GM11168 (cell line): ENCODE results near the gene EFCC1.

Experiments used
- in situ Hi-C: fragments of 300-500 bp; cut with MboI; formaldehyde crosslinking; loops from one replicate; pipeline ENCODE4 v1.12.0; 2022; ENCODE audit warnings: low sequenced_read_pairs; ENCODE audit not compliant: unreplicated experiment

The EFCC1 gene

GRCh38 chr3:129014148-129014547 is 13.0 kb downstream of the EFCC1 start:
- in situ Hi-C loops: no loop called here

DNA sequence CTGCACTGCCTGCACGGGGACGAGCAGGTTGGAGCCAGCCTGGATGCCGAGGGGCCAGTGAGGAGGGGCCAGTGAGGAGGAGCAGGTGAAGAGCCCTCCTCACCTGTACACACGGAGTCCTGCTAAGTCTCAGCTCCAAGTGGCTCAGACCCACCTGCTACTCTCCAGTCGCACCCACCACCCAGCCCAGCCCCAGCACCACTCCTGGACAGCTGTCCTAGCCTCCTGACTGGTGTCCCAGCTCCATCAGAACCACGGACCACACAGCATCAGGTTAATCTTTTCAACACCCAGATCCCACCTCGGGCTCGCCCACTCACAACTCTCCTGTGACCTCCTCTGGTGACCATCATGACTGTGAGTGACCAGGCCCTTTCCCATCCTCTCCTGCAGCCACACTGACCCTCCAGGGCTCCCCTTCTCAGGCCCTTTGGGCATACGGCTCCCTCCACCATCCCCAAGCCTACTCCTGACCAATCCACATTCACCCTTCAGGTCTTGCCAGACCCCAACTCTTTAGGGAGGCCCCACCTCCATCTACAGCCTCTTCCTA is 13.8 kb downstream of the EFCC1 start:
- in situ Hi-C loops: no loop called here

DNA sequence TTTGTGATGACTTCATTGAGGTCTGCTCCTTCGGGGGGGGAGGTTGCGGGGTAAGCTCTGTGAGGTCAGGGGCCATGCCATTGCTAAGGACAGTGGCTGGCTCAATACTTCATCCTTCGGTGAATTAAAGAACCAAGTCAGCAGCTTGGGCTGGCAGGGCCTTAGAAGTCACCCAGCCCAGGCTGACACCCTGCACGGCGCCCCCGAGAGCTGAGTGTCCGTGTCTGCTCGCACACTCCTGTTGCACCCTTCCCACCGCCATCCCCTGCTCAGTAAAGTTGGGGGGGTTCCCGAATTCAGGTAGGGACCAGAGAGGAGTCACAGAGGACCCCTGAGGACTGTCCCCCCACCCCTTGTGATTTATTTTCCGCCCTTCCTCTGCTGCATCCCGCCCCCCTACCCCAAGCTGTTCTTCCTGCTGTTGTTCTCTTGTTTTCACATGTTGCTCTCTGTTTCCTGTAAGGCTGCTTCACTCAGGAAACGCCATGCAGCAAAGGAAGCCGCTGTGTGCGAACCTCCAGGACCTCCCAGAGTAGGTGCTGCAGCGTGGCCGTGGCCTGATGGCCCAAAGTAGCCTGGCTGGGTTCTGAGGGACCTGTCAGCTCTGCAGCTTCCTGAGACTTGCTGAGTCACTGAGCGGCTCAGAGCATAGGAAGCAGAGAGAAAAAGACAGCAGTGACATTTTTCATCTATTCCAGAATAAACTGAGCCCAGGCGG is 14.4 kb downstream of the EFCC1 start:
- in situ Hi-C loops: no loop called here

DNA sequence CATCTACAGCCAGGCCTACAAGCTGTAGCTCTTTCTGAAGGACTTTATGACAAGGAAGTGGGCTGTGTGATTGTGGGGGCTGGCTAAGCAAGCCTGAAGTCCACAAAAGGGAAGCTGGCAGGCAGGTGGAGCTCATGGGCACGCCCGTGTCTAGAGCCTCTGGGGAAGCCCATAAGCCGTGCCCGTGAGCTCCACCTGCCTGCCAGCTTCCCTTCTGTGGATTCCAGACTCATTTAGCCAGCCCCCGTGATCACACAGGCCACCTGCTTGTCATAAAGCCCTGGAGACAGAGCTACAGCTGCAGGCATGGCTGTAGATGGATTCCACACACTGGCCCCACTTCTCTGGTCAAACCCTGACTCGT is 15.2 kb downstream of the EFCC1 start:
- in situ Hi-C loops: no loop called here

DNA sequence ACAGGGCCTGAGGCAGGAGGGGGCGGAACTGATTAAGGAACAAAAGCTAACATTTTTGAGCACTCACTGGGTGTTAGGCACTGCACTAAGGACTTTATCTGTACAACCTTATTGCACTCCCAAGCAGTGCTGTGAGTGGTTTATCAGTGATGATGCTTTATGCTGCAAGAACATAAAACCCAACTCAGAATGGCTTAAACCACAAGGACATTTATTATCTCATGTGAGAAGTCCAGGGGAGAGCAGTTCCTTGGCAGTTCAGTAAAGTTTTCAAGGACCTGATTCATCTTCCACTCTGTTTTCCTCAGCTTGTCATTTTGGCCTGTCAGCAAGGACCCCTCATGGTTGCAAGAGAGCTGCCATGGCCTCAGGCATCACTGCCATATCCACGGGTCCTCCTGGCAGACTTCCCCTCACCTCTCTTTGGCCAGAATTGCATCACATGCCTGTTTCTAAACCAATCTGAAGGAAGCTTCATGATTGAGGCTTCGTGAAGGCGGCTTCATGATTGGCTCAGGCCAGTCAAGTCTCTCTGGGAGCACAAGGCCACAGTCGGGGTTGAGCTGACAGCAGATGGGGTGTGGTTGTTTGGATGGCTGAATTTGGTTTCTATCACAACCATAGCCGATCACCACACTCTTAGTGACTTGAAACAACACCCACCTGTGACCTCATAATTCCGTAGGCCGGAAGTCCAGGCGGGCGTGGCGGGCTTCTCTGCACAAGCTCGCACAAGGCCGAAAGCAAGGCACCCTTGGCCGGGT is 15.8 kb downstream of the EFCC1 start:
- in situ Hi-C loops: no loop called here

DNA sequence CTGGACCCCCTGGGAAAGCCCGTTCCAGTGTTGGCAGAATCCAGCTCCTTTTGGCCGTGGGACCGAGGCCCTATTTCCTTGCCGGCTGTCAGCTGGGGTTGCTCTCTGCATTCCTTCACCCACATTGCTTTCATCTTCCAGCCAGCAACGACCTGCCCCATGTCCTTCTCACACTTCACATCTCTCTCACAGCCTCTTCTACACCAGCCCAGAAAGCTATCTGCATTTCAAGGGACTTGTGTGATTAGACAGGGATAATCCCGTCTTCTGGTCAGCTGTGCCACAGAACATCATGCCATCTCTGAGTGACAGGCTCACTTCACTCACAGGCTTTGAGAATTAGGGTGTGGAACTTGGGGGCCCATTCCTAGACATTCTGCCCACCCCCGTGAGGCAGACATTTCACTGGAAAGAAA is 16.4 kb downstream of the EFCC1 start:
- in situ Hi-C loops: no loop called here

GRCh38 chr3:129018271-129018670 is 17.2 kb downstream of the EFCC1 start:
- in situ Hi-C loops: no loop called here

GRCh38 chr3:129018751-129019150 is 17.6 kb downstream of the EFCC1 start:
- in situ Hi-C loops: no loop called here

DNA sequence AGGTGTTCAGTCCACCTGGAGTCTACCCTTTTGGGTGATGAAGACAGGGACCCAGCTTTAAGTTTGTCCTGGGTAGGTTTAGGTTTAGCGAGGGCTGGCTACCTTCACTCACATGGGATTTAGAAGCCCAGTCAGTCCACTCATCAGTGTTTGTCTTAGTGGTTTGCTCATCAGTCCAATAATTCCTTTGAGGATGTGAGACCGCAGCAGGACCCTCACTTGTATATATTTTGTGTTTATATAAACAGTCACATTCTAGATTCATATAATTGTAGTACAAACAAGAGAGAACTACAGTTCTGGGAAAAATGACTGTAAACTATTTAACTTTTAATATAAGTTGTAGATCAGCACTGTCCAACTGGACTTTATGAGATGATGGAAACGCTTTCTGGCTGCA is 18.2 kb downstream of the EFCC1 start:
- in situ Hi-C loops: no loop called here

DNA sequence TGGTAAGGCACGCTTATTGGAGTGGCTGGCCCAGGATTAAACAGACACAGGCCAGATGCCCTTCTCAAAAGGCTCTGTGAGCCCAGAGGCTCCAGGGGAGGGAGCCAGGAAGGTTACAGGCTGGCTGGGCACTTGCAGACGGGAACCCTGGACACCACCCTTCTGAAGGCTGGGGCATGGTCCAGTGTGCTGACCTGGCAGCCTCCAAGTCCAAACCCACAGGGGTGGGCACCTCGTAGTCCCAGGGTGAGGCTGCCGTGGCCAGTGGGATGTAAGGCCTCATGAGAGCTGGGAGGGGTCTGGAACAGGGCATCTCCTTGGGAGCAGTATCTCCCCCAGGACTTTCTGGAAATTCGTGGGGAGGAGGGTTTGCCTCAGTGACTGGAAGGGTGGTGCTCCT is 19.6 kb downstream of the EFCC1 start:
- in situ Hi-C loops: no loop called here

GRCh38 chr3:129021140-129021551 is 20.0 kb downstream of the EFCC1 start:
- in situ Hi-C loops: no loop called here

DNA sequence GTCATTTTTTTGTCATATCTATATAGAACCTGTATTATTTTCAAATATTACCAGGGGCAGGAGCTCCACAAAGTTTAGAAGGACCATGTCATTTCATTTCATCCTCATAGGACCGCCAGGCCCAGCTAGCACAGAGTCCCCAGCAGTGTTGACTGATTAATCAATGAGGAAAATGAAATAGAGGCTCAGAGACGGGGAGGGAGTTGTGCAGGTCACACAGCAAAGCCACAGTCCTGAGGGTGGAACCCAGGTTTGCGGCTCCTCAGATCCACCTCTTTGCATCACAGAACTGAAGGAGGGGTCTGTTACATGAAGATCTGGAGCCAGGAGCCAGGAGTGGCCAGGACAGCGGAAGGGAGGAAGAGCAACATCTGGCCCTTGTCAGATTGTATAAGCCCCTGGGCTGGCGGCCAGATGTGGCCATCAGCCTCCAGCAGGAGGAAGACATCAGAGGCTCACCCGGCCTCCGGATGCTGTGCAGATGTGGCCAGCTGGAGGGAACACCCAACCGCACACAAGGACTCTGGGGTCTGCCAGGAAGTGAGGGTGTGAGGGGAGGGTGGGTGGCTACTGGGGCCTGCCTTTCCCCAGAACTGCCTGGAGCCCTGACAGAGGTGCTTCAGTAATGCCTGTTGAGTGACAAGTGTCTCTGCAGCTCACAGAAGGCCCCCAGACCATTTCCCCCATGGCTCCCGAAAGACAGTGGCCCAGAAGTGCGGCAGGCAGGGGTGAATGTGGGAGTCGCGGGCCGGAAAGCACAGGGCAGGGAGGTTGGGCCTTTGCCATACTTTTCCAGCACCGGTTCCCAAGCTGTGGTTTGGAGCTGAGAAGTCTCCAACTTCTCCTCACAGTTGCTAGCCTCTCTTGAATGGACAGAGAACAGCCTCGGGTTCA is 21.3 kb downstream of the EFCC1 start:
- in situ Hi-C loops: no loop called here

- in situ Hi-C loops: no loop called here
These were observed 21.9 kb downstream of the EFCC1 start for GRCh38 chr3:129023008-129023358.

GRCh38 chr3:129023909-129024308 is 22.8 kb downstream of the EFCC1 start:
- in situ Hi-C loops: no loop called here

DNA sequence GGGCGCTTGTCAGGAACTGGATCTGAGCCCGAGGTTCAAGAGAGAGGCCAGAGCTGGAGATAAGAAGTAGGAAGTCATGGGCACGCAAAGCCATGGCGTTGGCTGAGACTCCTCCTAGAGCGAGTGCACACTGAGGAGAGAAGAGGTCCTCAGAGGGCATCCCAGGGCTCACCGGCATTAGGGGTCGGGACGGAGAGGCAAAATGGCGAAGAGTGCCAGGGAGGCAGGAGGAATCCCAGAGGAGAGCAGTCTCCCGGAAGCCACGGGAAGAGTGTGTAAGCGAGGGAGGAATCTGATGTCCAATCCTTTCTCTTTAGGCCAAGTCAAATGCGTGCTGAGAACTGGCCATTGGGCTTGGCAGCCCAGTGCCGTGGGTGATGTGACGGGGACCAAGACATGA is 24.0 kb downstream of the EFCC1 start:
- in situ Hi-C loops: no loop called here

DNA sequence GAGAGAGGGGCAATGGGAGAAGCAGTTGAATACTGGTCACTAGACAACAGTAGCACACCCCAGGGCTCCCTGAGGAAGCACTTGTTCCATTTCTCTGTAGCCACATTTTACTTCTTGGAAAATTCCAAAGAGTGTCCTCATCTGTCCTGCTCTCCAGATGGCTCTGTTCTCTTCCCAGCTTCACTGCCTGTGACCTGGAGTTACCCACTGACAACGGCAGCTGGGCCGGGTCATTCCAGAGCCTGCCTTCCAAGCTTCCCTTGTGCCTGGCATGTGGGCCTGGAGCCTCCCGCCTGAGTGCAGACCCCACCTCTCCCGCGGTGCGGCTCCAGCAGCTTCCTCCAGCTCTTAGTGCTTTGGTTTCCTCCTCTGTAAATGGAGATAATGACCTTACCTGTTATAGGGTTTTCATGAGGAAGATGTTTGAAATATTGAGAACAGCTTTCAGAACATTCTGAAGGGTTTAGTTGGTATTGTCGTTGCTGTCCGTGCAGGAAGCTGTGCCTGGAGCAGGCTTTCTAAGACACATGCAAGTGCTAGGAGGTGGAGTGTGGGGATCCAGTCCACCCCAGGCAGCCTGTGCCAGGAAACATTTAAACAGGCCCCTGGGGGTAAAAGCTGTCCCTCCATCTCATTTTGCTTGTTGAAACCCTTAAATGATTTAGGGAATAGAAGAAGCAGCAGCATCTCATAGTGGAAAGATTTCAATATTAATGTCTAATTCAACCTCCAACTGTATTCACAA is 24.8 kb downstream of the EFCC1 start:
- in situ Hi-C loops: no loop called here

GRCh38 chr3:129026728-129027543 is 25.8 kb downstream of the EFCC1 start:
- in situ Hi-C loops: no loop called here

DNA sequence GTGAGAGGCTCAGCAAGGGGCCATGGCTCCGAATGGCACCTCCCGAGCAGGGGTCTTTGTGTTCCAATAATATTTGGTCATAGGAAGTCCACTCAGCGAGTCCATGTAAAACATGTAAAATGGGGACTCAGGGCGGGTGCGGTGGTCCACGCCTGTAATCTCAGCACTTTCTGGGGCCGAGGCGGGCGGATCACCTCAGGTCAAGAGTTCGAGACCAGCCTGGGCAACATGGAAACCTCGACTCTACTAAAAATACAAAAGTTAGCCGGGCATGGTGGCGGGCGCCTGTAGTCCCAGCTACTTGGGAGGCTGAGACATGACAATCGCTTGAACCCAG is 26.4 kb downstream of the EFCC1 start:
- in situ Hi-C loops: no loop called here

- in situ Hi-C loops: no loop called here
These were observed 27.8 kb downstream of the EFCC1 start for GRCh38 chr3:129028866-129029265.
